PC-3 (cell line): ENCODE data around the gene FIBIN. TPM values are rescaled to one million over a fixed set of nuclear protein-coding genes. Genes with fewer than 3 reads are reported as not detected.

Source experiments
- ATAC-seq: fragments of 200-7000 bp; cut with Tn5 transposase; 2 replicates; pipeline ENCODE4 v1.9.1; 2020; ENCODE audit warnings: mild to moderate bottlenecking, moderate library complexity
- BruUV-seq: library from RNA; stranded (reverse); fragments of 400-500 nt; replicated peaks from 2 replicates; lab custom pipeline; 2021; lab: Mats Ljungman, UMichigan
- CTCF ChIA-PET: fragments of 300-600 bp; sonication (Branson Sonifier 250); formaldehyde crosslinking; loops from one replicate; lab custom pipeline; 2022; ENCODE audit warnings: antibody characterized with exemption; lab: Charles Lee
- POLR2A ChIA-PET: fragments of 300-600 bp; sonication (Branson Sonifier 250); formaldehyde crosslinking; loops from one replicate; lab custom pipeline; 2022; ENCODE audit warnings: antibody characterized with exemption; ENCODE audit not compliant: unreplicated experiment; lab: Charles Lee
- DNase-seq: peaks from one replicate; pipeline ENCODE4 v3.0.0-alpha.2; 2015
- H2AFZ ChIP-seq: fragments of 300-600 bp; sonication (generic); 2 replicates; pipeline ENCODE4 v1.6.0; 2016; ENCODE audit warnings: antibody characterized with exemption, low read length
- H3F3A ChIP-seq: fragments of 300-600 bp; sonication (generic); one replicate; pipeline ENCODE4 v1.6.0; 2017; ENCODE audit warnings: antibody characterized with exemption, low read length, control low read depth, mild to moderate bottlenecking; ENCODE audit not compliant: unreplicated experiment
- H3K27ac ChIP-seq: fragments of 300-600 bp; sonication (generic); 2 replicates; pipeline ENCODE4 v1.5.1; 2016; ENCODE audit warnings: mild to moderate bottlenecking, low read length
- H3K27me3 ChIP-seq: fragments of 300-600 bp; sonication (generic); 2 replicates; pipeline ENCODE4 v1.6.1; 2016; ENCODE audit warnings: low read length, mixed read lengths
- H3K36me3 ChIP-seq: fragments of 300-600 bp; sonication (generic); 2 replicates; pipeline ENCODE4 v1.6.1; 2016; ENCODE audit warnings: low read depth, mixed run types, low read length, mixed read lengths
- H3K4me1 ChIP-seq: fragments of 300-600 bp; sonication (generic); 2 replicates; pipeline ENCODE4 v1.5.1; 2016; ENCODE audit warnings: low read length; ENCODE audit not compliant: insufficient read depth
- H3K4me2 ChIP-seq: fragments of 300-600 bp; sonication (generic); 2 replicates; pipeline ENCODE4 v1.6.0; 2016; ENCODE audit warnings: low read length
- H3K4me3 ChIP-seq: fragments of 300-600 bp; sonication (generic); 2 replicates; pipeline ENCODE4 v1.5.1; 2016; ENCODE audit warnings: mild to moderate bottlenecking, low read length, mixed read lengths
- H3K79me2 ChIP-seq: fragments of 300-600 bp; sonication (generic); 2 replicates; pipeline ENCODE4 v1.6.1; 2017; ENCODE audit warnings: low read length, mixed read lengths
- H3K9ac ChIP-seq: fragments of 300-600 bp; sonication (generic); 2 replicates; pipeline ENCODE4 v1.6.0; 2016; ENCODE audit warnings: mild to moderate bottlenecking, low read length
- H3K9me2 ChIP-seq: fragments of 300-600 bp; sonication (generic); replicated peaks from 2 replicates; pipeline ENCODE4 v1.6.1; 2016; ENCODE audit warnings: mixed run types, low read length, mixed read lengths
- H3K9me3 ChIP-seq: fragments of 300-600 bp; sonication (generic); 2 replicates; pipeline ENCODE4 v1.6.1; 2016; ENCODE audit warnings: low read length, mixed read lengths
- H4K20me1 ChIP-seq: fragments of 300-600 bp; sonication (generic); 2 replicates; pipeline ENCODE4 v1.6.1; 2016; ENCODE audit warnings: low read length, mixed read lengths
- CTCF ChIP-seq: fragments of 300-600 bp; sonication (generic); conservative IDR thresholded peaks from 2 replicates; pipeline ENCODE4 v1.5.1; 2017; ENCODE audit warnings: antibody characterized with exemption, low read depth, mild to moderate bottlenecking, low read length
- EZH2 ChIP-seq: fragments of 300-600 bp; sonication (generic); IDR thresholded peaks from one replicate; pipeline ENCODE4 v1.6.1; 2017; ENCODE audit warnings: antibody characterized with exemption, mild to moderate bottlenecking, low read length; ENCODE audit not compliant: unreplicated experiment
- EZH2phosphoT487 ChIP-seq: fragments of 300-600 bp; sonication (generic); IDR thresholded peaks from 2 replicates; pipeline ENCODE4 v1.6.1; 2018; ENCODE audit warnings: mild to moderate bottlenecking, antibody characterized with exemption, low read length, borderline replicate concordance
- intact Hi-C: fragments of 100-400 bp; cut with micrococcal nuclease; formaldehyde crosslinking; loops from 2 replicates; pipeline ENCODE4 v1.9.0; 2023
- total RNA-seq: library from RNA; depleted of rRNA; stranded (reverse); fragments of >200 nt; gene quantifications from 2 replicates; pipeline ENCODE4 v1.2.3, GENCODE V29; 2014

Gene FIBIN
- total RNA-seq, 1 experiment from 2014 or later: not detected

GRCh38 chr11:26971961-26972360 is 22.0 kb upstream of the FIBIN start:
- CTCF ChIA-PET: no interaction called here
- no peak for DNase-seq

GRCh38 chr11:26974069-26974783 is 19.7 kb upstream of the FIBIN start:
- H2AFZ ChIP-seq: no peak overlapping the region
- H3K4me2 ChIP-seq: no peak overlapping the region
- ChIA-PET CTCF (no interaction called here), POLR2A (no interaction called here)
- intact Hi-C loops: no loop called here
- no peaks in the 10 kb centered on the region for H4K20me1 ChIP-seq
- no peak overlapping the region for H3K4me3 ChIP-seq
- no peak for ATAC-seq
- no peaks in the 10 kb centered on the region for H3K9me3 ChIP-seq
- no peak overlapping the region for H3K9ac ChIP-seq
- H3K9me2 ChIP-seq: no peaks in the 10 kb centered on the region
- H3K4me1 ChIP-seq: no peaks in the 10 kb centered on the region
- no peak for TF ChIP-seq CTCF
- no peak for TF ChIP-seq EZH2
- TF ChIP-seq EZH2phosphoT487: no peak
- H3K36me3 ChIP-seq: no peaks in the 10 kb centered on the region
- no peaks in the 10 kb centered on the region for H3K79me2 ChIP-seq
- no peak for DNase-seq
- H3F3A ChIP-seq: no peaks in the 10 kb centered on the region
- no peaks in the 10 kb centered on the region for H3K27me3 ChIP-seq
- BruUV-seq: no TSS peak
- no peak overlapping the region for H3K27ac ChIP-seq

More at GRCh38 chr11:26971961-26972360, 22.0 kb upstream of the FIBIN start:
- intact Hi-C loops: no loop called here
- TF ChIP-seq EZH2phosphoT487: no peak
- TF ChIP-seq CTCF: no peak
- no peak for TF ChIP-seq EZH2
- Histone ChIP-seq H3K4me3 (no peak overlapping the region), H3F3A (no peaks in the 10 kb centered on the region), H3K4me1 (no peaks in the 10 kb centered on the region), H3K4me2 (no peak overlapping the region), H3K27ac (no peak overlapping the region), H3K9me2 (no peaks in the 10 kb centered on the region), H2AFZ (no peak overlapping the region), H3K9me3 (no peaks in the 10 kb centered on the region), H3K9ac (no peak overlapping the region), H3K27me3 (no peaks in the 10 kb centered on the region), H3K79me2 (no peaks in the 10 kb centered on the region), H4K20me1 (no peaks in the 10 kb centered on the region), H3K36me3 (no peaks in the 10 kb centered on the region)
- ATAC-seq: no peak
- BruUV-seq: no TSS peak
- POLR2A ChIA-PET: no interaction called here

GRCh38 chr11:26974996-26975395 is 18.9 kb upstream of the FIBIN start:
- BruUV-seq: no TSS peak
- no peak for DNase-seq
- H3K9ac ChIP-seq: no peak overlapping the region
- H3K36me3 ChIP-seq: no peaks in the 10 kb centered on the region
- intact Hi-C loops: no loop called here
- H3K9me2 ChIP-seq: no peaks in the 10 kb centered on the region
- no peak for TF ChIP-seq EZH2
- TF ChIP-seq CTCF: no peak
- no peak for TF ChIP-seq EZH2phosphoT487
- H3K9me3 ChIP-seq: no peaks in the 10 kb centered on the region
- H3K27me3 ChIP-seq: no peaks in the 10 kb centered on the region
- no peak overlapping the region for H3K4me2 ChIP-seq
- no peaks in the 10 kb centered on the region for H3F3A ChIP-seq
- CTCF ChIA-PET: no interaction called here
- POLR2A ChIA-PET: interaction anchor here (0.6 kb wide), 1 partner anchor 59 kb away, joined by 3 read pairs; no protein-coding TSS in a partner anchor
- H3K79me2 ChIP-seq: no peaks in the 10 kb centered on the region
- H3K27ac ChIP-seq: no peak overlapping the region
- no peaks in the 10 kb centered on the region for H4K20me1 ChIP-seq
- no peak overlapping the region for H3K4me3 ChIP-seq
- no peak overlapping the region for H2AFZ ChIP-seq
- ATAC-seq: no peak
- no peaks in the 10 kb centered on the region for H3K4me1 ChIP-seq
